Skeletal muscle tissue (tissue), 4 donors: ENCODE measurements around the gene ODC1. TPM values are rescaled to one million over a fixed set of nuclear protein-coding genes. Genes with fewer than 3 reads are reported as not detected.

Experiments used
- H3K27ac ChIP-seq: one replicate; pipeline ENCODE4 v1.7.0; 2013; ENCODE audit warnings: mild to moderate bottlenecking, low read depth, low read length, inconsistent platforms
- H3K27me3 ChIP-seq, 3 donors: one replicate each; pipeline ENCODE4 v1.7.0; 2013; ENCODE audit warnings: low read length in 3 of 3; ENCODE audit not compliant: control insufficient read depth in 3 of 3, insufficient read depth in 3 of 3
- H3K36me3 ChIP-seq, 3 donors: one replicate each; pipeline ENCODE4 v1.7.0; 2013; ENCODE audit warnings: low read length in 3 of 3; ENCODE audit not compliant: control insufficient read depth in 3 of 3, insufficient read depth in 3 of 3
- H3K4me1 ChIP-seq, 3 donors: one replicate each; pipeline ENCODE4 v1.7.0; 2013; ENCODE audit warnings: low read length in 3 of 3, mild to moderate bottlenecking in 3 of 3; ENCODE audit not compliant: control insufficient read depth in 3 of 3, insufficient read depth in 3 of 3
- H3K4me3 ChIP-seq, 3 donors: one replicate each; pipeline ENCODE4 v1.7.0; 2013; ENCODE audit warnings: low read length in 3 of 3
- H3K9ac ChIP-seq, 3 donors: one replicate each; pipeline ENCODE4 v1.7.0; 2013; ENCODE audit warnings: low read length in 3 of 3, mild to moderate bottlenecking in 3 of 3, moderate library complexity in 2 of 3, low read depth in 1 of 3
- H3K9me3 ChIP-seq, 3 donors: one replicate each; pipeline ENCODE4 v1.7.0; 2013; ENCODE audit warnings: low read length in 3 of 3; ENCODE audit not compliant: control insufficient read depth in 3 of 3
- total RNA-seq: library from RNA; depleted of rRNA; stranded (reverse); fragments of >200 nt; gene quantifications from one replicate; pipeline ENCODE4 v1.2.3, GENCODE V29; 2014
- donor health status: Osteomylitis.

The ODC1 gene
- total RNA-seq, 1 donor from 2014 or later, result 99.7 TPM

GRCh38 chr2:10435820-10436204 lies 12.3 kb downstream of the ODC1 start:
- H3K9ac ChIP-seq, result peak overlapping the region in 1 of 3 donors; percentile 40
- H3K9me3 ChIP-seq, result no peaks in the 10 kb centered on the region
- peaks cover 14 to 17% (median 16%) of the 10 kb centered on the region in 3 donors for H3K36me3 ChIP-seq
- H3K27ac ChIP-seq, result no peak overlapping the region
- H3K4me1 ChIP-seq, result peaks cover 3 to 17% (median 16%) of the 10 kb centered on the region in 3 donors
- H3K27me3 ChIP-seq, result peaks cover 3 to 20% (median 6%) of the 10 kb centered on the region in 3 donors
- no peak overlapping the region for H3K4me3 ChIP-seq

GRCh38 chr2:10434886-10435819 lies 13.0 kb downstream of the ODC1 start:
- Histone ChIP-seq H3K36me3 (peaks cover 9 to 11% (median 9%) of the 10 kb centered on the region in 3 donors), H3K9ac (peak overlapping the region in 1 of 3 donors; percentile 9), H3K27me3 (peaks cover 3 to 22% (median 6%) of the 10 kb centered on the region in 3 donors)

GRCh38 chr2:10433947-10434885 lies 13.9 kb downstream of the ODC1 start:
- no peak overlapping the region for H3K4me3 ChIP-seq
- H3K9ac ChIP-seq, result no peak overlapping the region
- H3K27ac ChIP-seq, result no peak overlapping the region
- no peaks in the 10 kb centered on the region for H3K9me3 ChIP-seq
- H3K27me3 ChIP-seq, result peaks cover 3 to 24% (median 6%) of the 10 kb centered on the region in 3 donors
- H3K4me1 ChIP-seq, result peaks cover 3 to 10% (median 6%) of the 10 kb centered on the region in 3 donors
- peaks cover under 1 to 2% (median 1%) of the 10 kb centered on the region in 3 donors for H3K36me3 ChIP-seq

More at GRCh38 chr2:10434886-10435819, 13.0 kb downstream of the ODC1 start:
- Histone ChIP-seq H3K27ac (no peak overlapping the region), H3K9me3 (no peaks in the 10 kb centered on the region), H3K4me3 (no peak overlapping the region), H3K4me1 (peaks cover 3 to 17% (median 15%) of the 10 kb centered on the region in 3 donors)

GRCh38 chr2:10433264-10433946 lies 14.7 kb downstream of the ODC1 start:
- Histone ChIP-seq H3K36me3 (peaks cover 0 to 2% (median 0%) of the 10 kb centered on the region in 3 donors), H3K27me3 (peaks cover 3 to 28% (median 6%) of the 10 kb centered on the region in 3 donors), H3K4me1 (peaks cover 0 to 2% (median 0%) of the 10 kb centered on the region in 3 donors), H3K9me3 (no peaks in the 10 kb centered on the region), H3K9ac (no peak overlapping the region), H3K27ac (no peak overlapping the region), H3K4me3 (no peak overlapping the region)

GRCh38 chr2:10432311-10433181 lies 15.6 kb downstream of the ODC1 start:
- H3K9ac ChIP-seq, result no peak overlapping the region
- peaks cover 0 to 2% (median 0%) of the 10 kb centered on the region in 3 donors for H3K36me3 ChIP-seq
- peaks cover 3 to 32% (median 6%) of the 10 kb centered on the region in 3 donors for H3K27me3 ChIP-seq
- no peak overlapping the region for H3K27ac ChIP-seq
- peaks cover 0 to 2% (median 0%) of the 10 kb centered on the region in 3 donors for H3K4me1 ChIP-seq
- H3K9me3 ChIP-seq, result no peaks in the 10 kb centered on the region
- H3K4me3 ChIP-seq, result no peak overlapping the region

DNA sequence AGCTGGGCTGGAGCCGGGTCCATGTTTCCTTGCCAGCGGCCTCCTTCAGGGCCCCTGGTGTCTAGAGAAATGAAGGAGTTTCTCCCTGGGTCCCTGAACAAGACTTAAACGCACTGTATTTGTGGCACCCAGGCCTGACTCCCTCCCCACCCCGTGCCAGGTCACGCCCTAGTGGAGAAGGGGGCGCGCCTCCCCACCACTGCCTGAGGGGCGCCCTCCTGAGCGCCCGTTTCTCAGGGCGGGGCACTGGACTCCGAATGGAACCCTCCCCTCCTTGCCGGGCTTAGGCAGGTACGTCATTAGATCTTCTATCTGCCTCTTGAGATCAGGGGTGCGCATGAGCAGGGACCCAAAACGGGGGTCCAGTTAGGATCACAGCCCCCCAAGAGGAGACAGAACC lies 16.3 kb downstream of the ODC1 start:
- no peak overlapping the region for H3K9ac ChIP-seq
- H3K4me1 ChIP-seq, result peaks cover 0 to 2% (median 0%) of the 10 kb centered on the region in 3 donors
- H3K36me3 ChIP-seq, result peaks cover 0 to 2% (median 0%) of the 10 kb centered on the region in 3 donors
- peaks cover 3 to 32% (median 6%) of the 10 kb centered on the region in 3 donors for H3K27me3 ChIP-seq
- no peak overlapping the region for H3K27ac ChIP-seq
- H3K4me3 ChIP-seq, result no peak overlapping the region
- H3K9me3 ChIP-seq, result no peaks in the 10 kb centered on the region

GRCh38 chr2:10430886-10431622 lies 17.1 kb downstream of the ODC1 start:
- Histone ChIP-seq H3K36me3 (peaks cover 0 to 2% (median under 1%) of the 10 kb centered on the region in 3 donors), H3K4me1 (peaks cover 0 to 2% (median 0%) of the 10 kb centered on the region in 3 donors), H3K27ac (no peak overlapping the region), H3K9me3 (no peaks in the 10 kb centered on the region), H3K4me3 (no peak overlapping the region), H3K27me3 (peaks cover 3 to 32% (median 6%) of the 10 kb centered on the region in 3 donors), H3K9ac (no peak overlapping the region)

DNA sequence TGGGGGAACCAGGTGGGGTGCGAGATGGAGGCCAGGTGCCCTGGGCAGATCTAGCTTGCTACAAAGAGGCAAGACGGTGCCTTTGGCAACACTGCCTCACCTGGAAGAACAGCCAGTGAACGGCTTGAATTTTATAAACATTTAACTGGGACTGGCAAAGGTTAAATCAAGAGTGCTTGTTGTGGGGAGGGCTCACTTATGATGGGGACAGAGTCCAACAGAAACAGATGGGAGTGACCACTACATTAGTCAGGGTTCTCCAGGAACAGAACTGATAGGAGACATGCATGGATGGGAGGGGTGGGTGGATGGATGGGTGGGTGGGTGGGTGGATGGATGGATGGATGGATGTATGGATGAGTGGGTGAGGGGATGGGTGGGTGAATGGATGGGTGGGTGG lies 19.2 kb downstream of the ODC1 start:
- H3K27ac ChIP-seq, result no peak overlapping the region

More for the DNA sequence above, 19.2 kb downstream of the ODC1 start:
- H3K4me3 ChIP-seq, result no peak overlapping the region
- no peaks in the 10 kb centered on the region for H3K4me1 ChIP-seq
- no peaks in the 10 kb centered on the region for H3K9me3 ChIP-seq
- H3K36me3 ChIP-seq, result peaks cover 0 to 7% (median 4%) of the 10 kb centered on the region in 3 donors
- H3K9ac ChIP-seq, result no peak overlapping the region
- peaks cover 3 to 32% (median 6%) of the 10 kb centered on the region in 3 donors for H3K27me3 ChIP-seq
